ENCODE data around the gene CRTAP.
"Not testable (repeated sequence)": the region's sequence is repeated elsewhere in the genome, so short reads cannot be mapped to it uniquely, and the experiment has no call there.

The CRTAP gene

GRCh38 chr3:33170531-33170930 is 56.7 kb downstream of the CRTAP start:
- Histone ChIP-seq H3K36me3 (ENCODE audit: control insufficient read depth, insufficient read depth, low read length) (no peaks in the 10 kb centered on the region), H3K27ac (ENCODE audit: insufficient read depth, low read depth, low read length, poor library complexity, severe bottlenecking) (no peak overlapping the region), H3K4me1 (ENCODE audit: control insufficient read depth, insufficient read depth, low read length) (no peaks in the 10 kb centered on the region), H3K9me3 (ENCODE audit: control insufficient read depth, low read length) (no peaks in the 10 kb centered on the region), H3K4me3 (ENCODE audit: insufficient read depth, low read depth, low read length) (no peak overlapping the region), H3K27me3 (ENCODE audit: control insufficient read depth, insufficient read depth, low read length, poor library complexity, severe bottlenecking) (no peaks in the 10 kb centered on the region)
- 89 to 92% methylated on average over 6 of the region's 6 CpGs for WGBS, 2 experiments

GRCh38 chr3:33171580-33171979 is 57.8 kb downstream of the CRTAP start:
- no peak overlapping the region for H3K27ac ChIP-seq (ENCODE audit: insufficient read depth, low read depth, low read length, poor library complexity, severe bottlenecking)
- WGBS, 2 experiments: 94 to 96% methylated on average over 4 of the region's 4 CpGs
- H3K9me3 ChIP-seq (ENCODE audit: control insufficient read depth, low read length): no peaks in the 10 kb centered on the region
- H3K27me3 ChIP-seq (ENCODE audit: control insufficient read depth, insufficient read depth, low read length, poor library complexity, severe bottlenecking): no peaks in the 10 kb centered on the region
- H3K36me3 ChIP-seq (ENCODE audit: control insufficient read depth, insufficient read depth, low read length): no peaks in the 10 kb centered on the region
- H3K4me3 ChIP-seq (ENCODE audit: insufficient read depth, low read depth, low read length): no peak overlapping the region
- H3K4me1 ChIP-seq (ENCODE audit: control insufficient read depth, insufficient read depth, low read length): no peaks in the 10 kb centered on the region

GRCh38 chr3:33173103-33173502 is 59.3 kb downstream of the CRTAP start:
- no peak overlapping the region for H3K27ac ChIP-seq (ENCODE audit: insufficient read depth, low read depth, low read length, poor library complexity, severe bottlenecking)
- WGBS, 2 experiments: 40 to 43% methylated on average over 2 of the region's 2 CpGs

GRCh38 chr3:33173672-33174071 is 59.9 kb downstream of the CRTAP start:
- WGBS, 2 experiments: 91% methylated on average over 4 of the region's 4 CpGs
- Histone ChIP-seq H3K9me3 (ENCODE audit: control insufficient read depth, low read length) (no peaks in the 10 kb centered on the region), H3K27ac (ENCODE audit: insufficient read depth, low read depth, low read length, poor library complexity, severe bottlenecking) (no peak overlapping the region), H3K36me3 (ENCODE audit: control insufficient read depth, insufficient read depth, low read length) (no peaks in the 10 kb centered on the region), H3K4me1 (ENCODE audit: control insufficient read depth, insufficient read depth, low read length) (no peaks in the 10 kb centered on the region), H3K4me3 (ENCODE audit: insufficient read depth, low read depth, low read length) (no peak overlapping the region), H3K27me3 (ENCODE audit: control insufficient read depth, insufficient read depth, low read length, poor library complexity, severe bottlenecking) (no peaks in the 10 kb centered on the region)

More at GRCh38 chr3:33173103-33173502, 59.3 kb downstream of the CRTAP start:
- Histone ChIP-seq H3K4me3 (ENCODE audit: insufficient read depth, low read depth, low read length) (no peak overlapping the region), H3K36me3 (ENCODE audit: control insufficient read depth, insufficient read depth, low read length) (no peaks in the 10 kb centered on the region), H3K9me3 (ENCODE audit: control insufficient read depth, low read length) (no peaks in the 10 kb centered on the region), H3K27me3 (ENCODE audit: control insufficient read depth, insufficient read depth, low read length, poor library complexity, severe bottlenecking) (no peaks in the 10 kb centered on the region), H3K4me1 (ENCODE audit: control insufficient read depth, insufficient read depth, low read length) (no peaks in the 10 kb centered on the region)

- H3K36me3 ChIP-seq (ENCODE audit: control insufficient read depth, insufficient read depth, low read length): no peaks in the 10 kb centered on the region
- no peak overlapping the region for H3K4me3 ChIP-seq (ENCODE audit: insufficient read depth, low read depth, low read length)
- WGBS, 2 experiments: 71% methylated on average over 4 of the region's 4 CpGs
- no peaks in the 10 kb centered on the region for H3K27me3 ChIP-seq (ENCODE audit: control insufficient read depth, insufficient read depth, low read length, poor library complexity, severe bottlenecking)
- H3K27ac ChIP-seq (ENCODE audit: insufficient read depth, low read depth, low read length, poor library complexity, severe bottlenecking): no peak overlapping the region
- no peaks in the 10 kb centered on the region for H3K4me1 ChIP-seq (ENCODE audit: control insufficient read depth, insufficient read depth, low read length)
- H3K9me3 ChIP-seq (ENCODE audit: control insufficient read depth, low read length): no peaks in the 10 kb centered on the region
These were observed 60.3 kb downstream of the CRTAP start for GRCh38 chr3:33174095-33174494.

GRCh38 chr3:33174711-33175414 is 61.0 kb downstream of the CRTAP start:
- 90 to 91% methylated on average over 19 of the region's 19 CpGs for WGBS, 2 experiments
- no peaks in the 10 kb centered on the region for H3K36me3 ChIP-seq (ENCODE audit: control insufficient read depth, insufficient read depth, low read length)
- no peaks in the 10 kb centered on the region for H3K4me1 ChIP-seq (ENCODE audit: control insufficient read depth, insufficient read depth, low read length)
- no peaks in the 10 kb centered on the region for H3K9me3 ChIP-seq (ENCODE audit: control insufficient read depth, low read length)
- H3K4me3 ChIP-seq (ENCODE audit: insufficient read depth, low read depth, low read length): no peak overlapping the region
- H3K27me3 ChIP-seq (ENCODE audit: control insufficient read depth, insufficient read depth, low read length, poor library complexity, severe bottlenecking): no peaks in the 10 kb centered on the region
- no peak overlapping the region for H3K27ac ChIP-seq (ENCODE audit: insufficient read depth, low read depth, low read length, poor library complexity, severe bottlenecking)

GRCh38 chr3:33179132-33179531 is 65.3 kb downstream of the CRTAP start:
- Histone ChIP-seq H3K27ac (ENCODE audit: insufficient read depth, low read depth, low read length, poor library complexity, severe bottlenecking) (no peak overlapping the region), H3K27me3 (ENCODE audit: control insufficient read depth, insufficient read depth, low read length, poor library complexity, severe bottlenecking) (no peaks in the 10 kb centered on the region), H3K36me3 (ENCODE audit: control insufficient read depth, insufficient read depth, low read length) (no peaks in the 10 kb centered on the region), H3K4me1 (ENCODE audit: control insufficient read depth, insufficient read depth, low read length) (no peaks in the 10 kb centered on the region), H3K4me3 (ENCODE audit: insufficient read depth, low read depth, low read length) (no peak overlapping the region), H3K9me3 (ENCODE audit: control insufficient read depth, low read length) (no peaks in the 10 kb centered on the region)
- 92 to 97% methylated on average over 1 of the region's 1 CpG for WGBS, 2 experiments

GRCh38 chr3:33181229-33181628 is 67.4 kb downstream of the CRTAP start:
- Histone ChIP-seq H3K4me3 (ENCODE audit: insufficient read depth, low read depth, low read length) (no peak overlapping the region), H3K27ac (ENCODE audit: insufficient read depth, low read depth, low read length, poor library complexity, severe bottlenecking) (no peak overlapping the region), H3K4me1 (ENCODE audit: control insufficient read depth, insufficient read depth, low read length) (no peaks in the 10 kb centered on the region), H3K36me3 (ENCODE audit: control insufficient read depth, insufficient read depth, low read length) (no peaks in the 10 kb centered on the region), H3K27me3 (ENCODE audit: control insufficient read depth, insufficient read depth, low read length, poor library complexity, severe bottlenecking) (no peaks in the 10 kb centered on the region), H3K9me3 (ENCODE audit: control insufficient read depth, low read length) (no peaks in the 10 kb centered on the region)
- WGBS, 2 experiments: 94 to 95% methylated on average over 4 to 5 of the region's 5 CpGs

GRCh38 chr3:33181641-33182040 is 67.8 kb downstream of the CRTAP start:
- not testable (repeated sequence) for H3K36me3 ChIP-seq (ENCODE audit: control insufficient read depth, insufficient read depth, low read length); H3K9me3 ChIP-seq (ENCODE audit: control insufficient read depth, low read length); H3K27ac ChIP-seq (ENCODE audit: insufficient read depth, low read depth, low read length, poor library complexity, severe bottlenecking); H3K4me3 ChIP-seq (ENCODE audit: insufficient read depth, low read depth, low read length); H3K27me3 ChIP-seq (ENCODE audit: control insufficient read depth, insufficient read depth, low read length, poor library complexity, severe bottlenecking); H3K4me1 ChIP-seq (ENCODE audit: control insufficient read depth, insufficient read depth, low read length)
- WGBS, 2 experiments: 100% methylated on average over 1 of the region's 1 CpG; no CpG with 5 or more reads in 1 of the 2 experiments

GRCh38 chr3:33184863-33185262 is 71.0 kb downstream of the CRTAP start:
- Histone ChIP-seq H3K4me3 (ENCODE audit: insufficient read depth, low read depth, low read length) (no peak overlapping the region), H3K4me1 (ENCODE audit: control insufficient read depth, insufficient read depth, low read length) (no peaks in the 10 kb centered on the region), H3K27ac (ENCODE audit: insufficient read depth, low read depth, low read length, poor library complexity, severe bottlenecking) (no peak overlapping the region), H3K27me3 (ENCODE audit: control insufficient read depth, insufficient read depth, low read length, poor library complexity, severe bottlenecking) (no peaks in the 10 kb centered on the region), H3K36me3 (ENCODE audit: control insufficient read depth, insufficient read depth, low read length) (no peaks in the 10 kb centered on the region), H3K9me3 (ENCODE audit: control insufficient read depth, low read length) (no peaks in the 10 kb centered on the region)
- 91 to 98% methylated on average over 2 of the region's 2 CpGs for WGBS, 2 experiments
